SU-DHL-6 (cell line): ENCODE measurements around the gene SEC31A.

ENCODE experiments used
- CTCF ChIP-seq: fragments of 200-600 bp; sonication (generic); IDR thresholded peaks from one replicate; pipeline ENCODE4 v1.5.1; 2017; ENCODE audit warnings: antibody characterized with exemption, mild to moderate bottlenecking, low read length, moderate library complexity; ENCODE audit not compliant: insufficient read depth, poor library complexity, severe bottlenecking
- EZH2phosphoT487 ChIP-seq: fragments of 200-600 bp; sonication (generic), shearing (Covaris generic); conservative IDR thresholded peaks from 2 replicates; pipeline ENCODE4 v1.6.1; 2018; ENCODE audit warnings: mild to moderate bottlenecking, antibody characterized with exemption, low read length, moderate library complexity, mixed read lengths

GRCh38 chr4:82780170-82780751, 110.7 kb downstream of the SEC31A start:
- TF ChIP-seq CTCF = no peak
- no peak for TF ChIP-seq EZH2phosphoT487
